Measurements from ENCODE around the gene CACNB4. TPM values are rescaled to one million over a fixed set of nuclear protein-coding genes. Genes with fewer than 3 reads are reported as not detected.

The CACNB4 gene
- total RNA-seq, 1 donor from 2014 or later: 3.7 TPM

- no peaks in the 10 kb centered on the region for H3K27me3 ChIP-seq
- no peaks in the 10 kb centered on the region for H3K9me3 ChIP-seq
- H3K4me3 ChIP-seq: no peak overlapping the region
- DNase-seq (ENCODE audit: low spot score in 2 of 2): no peak
- no peaks in the 10 kb centered on the region for H3K36me3 ChIP-seq
- no peak overlapping the region for H3K27ac ChIP-seq
- intact Hi-C loops (cut with DNase I): no loop called here
- TF ChIP-seq CTCF (IDR thresholded peaks at IDR 0.05): no peak
- no peaks in the 10 kb centered on the region for H3K4me1 ChIP-seq
Observed at GRCh38 chr2:151855111-151855510, 243.7 kb downstream of the CACNB4 start.

GRCh38 chr2:151853070-151853758, 245.6 kb downstream of the CACNB4 start:
- Histone ChIP-seq H3K4me3 (no peak overlapping the region), H3K36me3 (no peaks in the 10 kb centered on the region), H3K27me3 (no peaks in the 10 kb centered on the region), H3K27ac (no peak overlapping the region), H3K9me3 (no peaks in the 10 kb centered on the region), H3K4me1 (no peaks in the 10 kb centered on the region)
- intact Hi-C loops (cut with DNase I): no loop called here
- no peak for DNase-seq (ENCODE audit: low spot score in 2 of 2)
- TF ChIP-seq CTCF (IDR thresholded peaks at IDR 0.05): no peak

- Histone ChIP-seq H3K36me3 (no peaks in the 10 kb centered on the region), H3K4me1 (no peaks in the 10 kb centered on the region), H3K4me3 (no peak overlapping the region), H3K27me3 (no peaks in the 10 kb centered on the region), H3K9me3 (no peaks in the 10 kb centered on the region), H3K27ac (no peak overlapping the region)
- DNase-seq (ENCODE audit: low spot score in 2 of 2): no peak
- no peak for TF ChIP-seq CTCF (IDR thresholded peaks at IDR 0.05)
- intact Hi-C loops (cut with DNase I): no loop called here
Observed at GRCh38 chr2:151852260-151853069, 246.4 kb downstream of the CACNB4 start.

GRCh38 chr2:151851761-151852160, 247.1 kb downstream of the CACNB4 start:
- intact Hi-C loops (cut with DNase I): no loop called here
- Histone ChIP-seq H3K27ac (no peak overlapping the region), H3K4me3 (no peak overlapping the region), H3K4me1 (no peaks in the 10 kb centered on the region), H3K9me3 (no peaks in the 10 kb centered on the region), H3K27me3 (no peaks in the 10 kb centered on the region), H3K36me3 (no peaks in the 10 kb centered on the region)
- no peak for DNase-seq (ENCODE audit: low spot score in 2 of 2)
- TF ChIP-seq CTCF (IDR thresholded peaks at IDR 0.05): no peak

- Histone ChIP-seq H3K27ac (no peak overlapping the region), H3K36me3 (no peaks in the 10 kb centered on the region), H3K9me3 (no peaks in the 10 kb centered on the region), H3K4me3 (no peak overlapping the region), H3K27me3 (no peaks in the 10 kb centered on the region), H3K4me1 (no peaks in the 10 kb centered on the region)
- intact Hi-C loops (cut with DNase I): no loop called here
- no peak for TF ChIP-seq CTCF (IDR thresholded peaks at IDR 0.05)
- no peak for DNase-seq (ENCODE audit: low spot score in 2 of 2)
Observed at GRCh38 chr2:151849413-151850010, 249.3 kb downstream of the CACNB4 start.
